ENCODE measurements around the gene GRID1.

DNA sequence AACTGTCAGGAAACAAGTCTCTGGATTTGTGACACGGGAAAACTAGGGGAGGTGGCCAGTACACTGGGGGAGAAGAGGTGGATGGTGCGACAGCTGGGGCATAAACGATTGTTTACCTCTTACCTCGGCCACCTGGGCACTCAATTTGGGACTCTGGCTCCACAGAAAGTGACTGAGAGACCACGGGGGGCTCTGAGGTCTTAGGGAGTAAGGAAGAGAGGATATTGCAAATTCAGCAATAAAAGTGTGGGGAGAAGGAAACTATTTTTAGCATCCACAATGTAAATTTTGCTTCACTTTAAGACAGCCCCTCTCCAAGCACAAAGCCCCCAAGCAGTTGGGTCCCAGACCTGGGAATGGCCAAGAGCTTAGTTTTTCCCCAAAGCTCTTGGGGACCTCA, 440.5 kb downstream of the GRID1 start:
- TF ChIP-seq CTCF (IDR thresholded peaks at IDR 0.05) (no peak), POLR2A (IDR thresholded peaks at IDR 0.05) (no peak)

Data from thyroid gland (tissue), 4 donors.